SK-N-SH (cell line): ENCODE data around the gene GCDH. TPM values are rescaled to one million over a fixed set of nuclear protein-coding genes. Genes with fewer than 3 reads are reported as not detected.

Experiments
- CTCF ChIA-PET: fragments of 300-600, 350-600 bp; formaldehyde crosslinking; extraction: SDS; loops from one replicate; lab custom pipeline; 2021; lab: Yijun Ruan, JAX
- POLR2A ChIA-PET: fragments of 350-600 bp; sonication (Branson Sonifier 250); formaldehyde crosslinking; extraction: SDS; loops from one replicate; lab custom pipeline; 2020; ENCODE audit warnings: antibody characterized with exemption, inconsistent platforms; lab: Yijun Ruan, JAX
- DNase-seq: peaks from one replicate; pipeline ENCODE4 v3.0.0; 2012
- H2AFZ ChIP-seq: fragments of 200-600 bp; sonication (generic); 2 replicates; pipeline ENCODE4 v1.8.1; 2016; ENCODE audit warnings: antibody characterized with exemption, mild to moderate bottlenecking, low read depth
- H3F3A ChIP-seq: fragments of 200-600 bp; sonication (generic); replicated peaks from 2 replicates; pipeline ENCODE3; 2016; ENCODE audit warnings: antibody characterized with exemption, mild to moderate bottlenecking; ENCODE audit not compliant: insufficient read depth
- H3K27ac ChIP-seq, 2 experiments: fragments of 200-500 bp in 1 of 2; fragments of 200-600 bp in 1 of 2; sonication (Bioruptor generic) in 1 of 2; sonication (generic), shearing (Covaris generic) in 1 of 2; 2 replicates each; pipeline versions ENCODE4 v1.5.1 to v1.6.1; 2014 to 2016; ENCODE audit warnings: low read depth in 2 of 2, inconsistent platforms in 1 of 2, low read length in 1 of 2, mild to moderate bottlenecking in 1 of 2, mixed read lengths in 1 of 2
- H3K27me3 ChIP-seq: fragments of 200-600 bp; sonication (generic), shearing (Covaris generic); 2 replicates; pipeline ENCODE4 v1.6.1; 2016; ENCODE audit warnings: mixed run types; ENCODE audit not compliant: insufficient read depth
- H3K36me3 ChIP-seq, 2 experiments: fragments of 200-500 bp in 1 of 2; fragments of 200-600 bp in 1 of 2; sonication (Bioruptor generic) in 1 of 2; sonication (generic) in 1 of 2; replicated peaks in 1 of 2; 2 replicates each; pipeline versions ENCODE3 to v1.5.1; 2014 to 2016; ENCODE audit warnings: low read length in 1 of 2, mild to moderate bottlenecking in 1 of 2; ENCODE audit not compliant: insufficient read depth in 2 of 2, control insufficient read depth in 1 of 2
- H3K4me1 ChIP-seq, 2 experiments: fragments of 200-500 bp in 1 of 2; fragments of 200-600 bp in 1 of 2; sonication (Bioruptor generic) in 1 of 2; sonication (generic), shearing (Covaris generic) in 1 of 2; 2 replicates each; pipeline versions ENCODE4 v1.5.1 to v1.6.1; 2014 to 2016; ENCODE audit warnings: low read depth in 1 of 2, low read length in 1 of 2, mixed run types in 1 of 2; ENCODE audit not compliant: insufficient read depth in 2 of 2, control insufficient read depth in 1 of 2
- H3K4me2 ChIP-seq: fragments of 200-600 bp; sonication (generic), shearing (Covaris generic); 2 replicates; pipeline ENCODE4 v1.6.1; 2017; ENCODE audit warnings: mixed run types
- H3K4me3 ChIP-seq, 2 experiments: fragments of 200-500 bp in 1 of 2; fragments of 200-600 bp in 1 of 2; sonication (Bioruptor generic) in 1 of 2; sonication (generic), shearing (Covaris generic) in 1 of 2; 2 replicates each; pipeline versions ENCODE4 v1.5.1 to v1.8.1; 2014 to 2016; ENCODE audit warnings: low read depth in 2 of 2, inconsistent platforms in 1 of 2, low read length in 1 of 2, mild to moderate bottlenecking in 1 of 2, mixed read lengths in 1 of 2, moderate library complexity in 1 of 2
- H3K79me2 ChIP-seq: fragments of 200-600 bp; sonication (generic); 2 replicates; pipeline ENCODE4 v1.8.1; 2017; ENCODE audit warnings: mild to moderate bottlenecking; ENCODE audit not compliant: insufficient read depth
- H3K9ac ChIP-seq: fragments of 200-600 bp; sonication (generic); 2 replicates; pipeline ENCODE4 v1.6.1; 2017; ENCODE audit warnings: mixed run types
- H3K9me2 ChIP-seq: fragments of 200-600 bp; sonication (generic); 2 replicates; pipeline ENCODE4 v1.6.1; 2017; ENCODE audit warnings: mixed run types
- H3K9me3 ChIP-seq: fragments of 200-600 bp; sonication (generic); 2 replicates; pipeline ENCODE4 v1.6.1; 2017; ENCODE audit warnings: mixed run types, mild to moderate bottlenecking, moderate library complexity
- H4K20me1 ChIP-seq: fragments of 200-600 bp; sonication (generic); 2 replicates; pipeline ENCODE4 v1.6.1; 2017; ENCODE audit warnings: mild to moderate bottlenecking, mixed run types; ENCODE audit not compliant: insufficient read depth
- CHD2 ChIP-seq: fragments of 150-350 bp; IDR thresholded peaks from 2 replicates; pipeline ENCODE4 v1.6.1; 2018; ENCODE audit warnings: low read length; ENCODE audit not compliant: partially characterized antibody
- CTCF ChIP-seq: fragments of 200-600 bp; sonication (generic); IDR thresholded peaks from 2 replicates; pipeline ENCODE4 v1.6.1; 2017; ENCODE audit warnings: antibody characterized with exemption, mild to moderate bottlenecking, moderate library complexity
- ELF1 ChIP-seq: IDR thresholded peaks from 2 replicates; pipeline ENCODE4 v1.4.0; 2012
- FOSL2 ChIP-seq: IDR thresholded peaks from 2 replicates; pipeline ENCODE4 v1.4.0; 2012; ENCODE audit warnings: low read depth, mild to moderate bottlenecking, moderate library complexity, borderline replicate concordance
- GABPA ChIP-seq: IDR thresholded peaks from 2 replicates; pipeline ENCODE4 v1.4.0; 2012; ENCODE audit warnings: low read depth, mild to moderate bottlenecking
- MAX ChIP-seq: IDR thresholded peaks from 2 replicates; pipeline ENCODE4 v1.4.0; 2012; ENCODE audit warnings: low read depth
- NRF1 ChIP-seq: IDR thresholded peaks from 2 replicates; pipeline ENCODE4 v1.6.1; 2012; ENCODE audit warnings: low read depth, mild to moderate bottlenecking, low read length
- PBX3 ChIP-seq: IDR thresholded peaks from 2 replicates; pipeline ENCODE4; 2012
- RCOR1 ChIP-seq: fragments of 150-350 bp; IDR thresholded peaks from 2 replicates; pipeline ENCODE4 v1.6.1; 2017; ENCODE audit warnings: antibody characterized with exemption, low read length
- REST ChIP-seq: IDR thresholded peaks from 2 replicates; pipeline ENCODE4 v1.6.1; 2012; ENCODE audit warnings: mild to moderate bottlenecking, low read depth, low read length, moderate library complexity
- RFX5 ChIP-seq: IDR thresholded peaks from 2 replicates; pipeline ENCODE4 v1.6.1; 2012; ENCODE audit warnings: mild to moderate bottlenecking, improper control_type of control experiment, low read length
- RXRA ChIP-seq: IDR thresholded peaks from 2 replicates; pipeline ENCODE4 v1.4.0; 2012; ENCODE audit warnings: low read depth, mild to moderate bottlenecking, borderline replicate concordance
- SIN3A ChIP-seq: IDR thresholded peaks from 2 replicates; pipeline ENCODE4 v1.6.1; 2012; ENCODE audit warnings: low read depth, mild to moderate bottlenecking, low read length, moderate library complexity, borderline replicate concordance
- TCF12 ChIP-seq: IDR thresholded peaks from 2 replicates; pipeline ENCODE4 v1.4.0; 2012
- USF1 ChIP-seq: IDR thresholded peaks from 2 replicates; pipeline ENCODE4 v1.4.0; 2012; ENCODE audit warnings: low read depth, borderline replicate concordance
- YY1 ChIP-seq: IDR thresholded peaks from 2 replicates; pipeline ENCODE4 v1.4.0; 2012; ENCODE audit warnings: low read depth, mild to moderate bottlenecking
- ZBTB33 ChIP-seq: IDR thresholded peaks from 2 replicates; pipeline ENCODE4 v1.4.0; 2012; ENCODE audit warnings: low read depth, borderline replicate concordance
- WGBS: methylation state at CpG from one replicate; pipeline ENCODE4 v1.1.6; 2017; ENCODE audit warnings: low lambda C conversion rate; 5-methylcytosine and 5-hydroxymethylcytosine counted together
- polyA plus RNA-seq, 3 experiments: library from polyadenylated mRNA; depleted of rRNA; stranded (reverse); fragments of >200 nt; gene quantifications; 2 replicates each; pipeline ENCODE4 v1.2.3, GENCODE V29; 2012

GCDH gene
- polyA plus RNA-seq, 1 of the 3 experiments (the other 2 are of a cell fraction): 29.4 TPM

- DNase-seq: no peak
- Histone ChIP-seq H3F3A (peaks cover 26% of the 10 kb centered on the region), H4K20me1 (no peaks in the 10 kb centered on the region), H3K27ac (no peak overlapping the region), H3K9me3 (no peaks in the 10 kb centered on the region), H3K4me3 (no peak overlapping the region), H2AFZ (no peak overlapping the region), H3K9me2 (no peaks in the 10 kb centered on the region), H3K9ac (no peak overlapping the region), H3K4me2 (no peak overlapping the region), H3K27me3 (no peaks in the 10 kb centered on the region), H3K4me1 (peaks cover 0 to 2% of the 10 kb centered on the region in 2 experiments; a peak in 1 of 4 replicates), H3K36me3 (peaks cover 27 to 34% of the 10 kb centered on the region in 2 experiments), H3K79me2 (no peaks in the 10 kb centered on the region)
- TF ChIP-seq PBX3: no peak
- no peak for TF ChIP-seq CTCF
- TF ChIP-seq RFX5: no peak
- no peak for TF ChIP-seq USF1
- no peak for TF ChIP-seq ZBTB33
- no peak for TF ChIP-seq RXRA
- no peak for TF ChIP-seq ELF1
- TF ChIP-seq CHD2: no peak
- TF ChIP-seq NRF1: no peak
- TF ChIP-seq YY1: no peak
- no peak for TF ChIP-seq FOSL2
- TF ChIP-seq MAX: no peak
- TF ChIP-seq SIN3A: no peak
- no peak for TF ChIP-seq GABPA
- no peak for TF ChIP-seq TCF12
- TF ChIP-seq RCOR1: no peak
- no peak for TF ChIP-seq REST
- WGBS: 94% methylated on average over 4 of the region's 4 CpGs
- ChIA-PET CTCF (interaction anchor here (1.2 kb wide), 1 partner anchor 10 kb away, joined by 5 read pairs; no protein-coding TSS in a partner anchor), POLR2A (no interaction called here)
These were observed 32.0 kb downstream of the GCDH start for GRCh38 chr19:12922959-12923358.
